GM12801 (cell line): ENCODE measurements around the gene BNIP5.

Experiments used
- CTCF ChIP-seq: IDR thresholded peaks from one replicate; pipeline ENCODE4 v1.5.1; 2011; ENCODE audit warnings: control low read depth; ENCODE audit not compliant: insufficient read length; ENCODE audit errors: extremely low read depth

BNIP5 gene

GRCh38 chr6:36285187-36285671 lies 51.5 kb downstream of the BNIP5 start:
- TF ChIP-seq CTCF, result no peak

- no peak for TF ChIP-seq CTCF
Measured at GRCh38 chr6:36284359-36284758, 52.3 kb downstream of the BNIP5 start.

GRCh38 chr6:36283608-36284007 lies 53.1 kb downstream of the BNIP5 start:
- TF ChIP-seq CTCF, result no peak

GRCh38 chr6:36280983-36281382 lies 55.7 kb downstream of the BNIP5 start:
- no peak for TF ChIP-seq CTCF

GRCh38 chr6:36280467-36280866 lies 56.2 kb downstream of the BNIP5 start:
- TF ChIP-seq CTCF, result no peak

GRCh38 chr6:36277946-36278470 lies 58.7 kb downstream of the BNIP5 start:
- no peak for TF ChIP-seq CTCF

- TF ChIP-seq CTCF, result no peak
Measured at GRCh38 chr6:36276581-36277536, 59.8 kb downstream of the BNIP5 start.
